HG03175 (cell line): ENCODE data around the gene FXYD1.
"Not testable (repeated sequence)": the region's sequence is repeated elsewhere in the genome, so short reads cannot be mapped to it uniquely, and the experiment has no call there.

Experiments
- ATAC-seq: cut with Tn5 transposase; IDR thresholded peaks from one replicate; pipeline ENCODE4 v1.9.1; 2021; ENCODE audit warnings: mild to moderate bottlenecking, moderate library complexity; ENCODE audit not compliant: unreplicated experiment

The FXYD1 gene

GRCh38 chr19:35124098-35125060, 14.2 kb upstream of the FXYD1 start:
- peak; percentile 65 for ATAC-seq

- no peak for ATAC-seq
Observed at GRCh38 chr19:35125270-35125717, 13.3 kb upstream of the FXYD1 start.

- ATAC-seq: no peak
Observed at GRCh38 chr19:35125749-35126623, 12.6 kb upstream of the FXYD1 start.

- ATAC-seq: no peak
Observed at GRCh38 chr19:35126624-35126959, 12.0 kb upstream of the FXYD1 start.

GRCh38 chr19:35127871-35128270, 10.8 kb upstream of the FXYD1 start:
- no peak for ATAC-seq

GRCh38 chr19:35128398-35129057, 10.1 kb upstream of the FXYD1 start:
- no peak for ATAC-seq

- ATAC-seq: not testable (repeated sequence)
Observed at GRCh38 chr19:35129724-35130274, 8.8 kb upstream of the FXYD1 start.

GRCh38 chr19:35130761-35131720, 7.6 kb upstream of the FXYD1 start:
- ATAC-seq: no peak

GRCh38 chr19:35132254-35132653, 6.4 kb upstream of the FXYD1 start:
- no peak for ATAC-seq

GRCh38 chr19:35133826-35134225, 4.8 kb upstream of the FXYD1 start:
- ATAC-seq: no peak

GRCh38 chr19:35134601-35135242, 3.9 kb upstream of the FXYD1 start, which contains the start of gene LGI4:
LGI4 (minus strand) TSS chr19:35135059; CDS start chr19:35134680, 379 bp downstream.
- ATAC-seq: no peak

GRCh38 chr19:35135389-35135909, 3.2 kb upstream of the FXYD1 start:
- no peak for ATAC-seq

- no peak for ATAC-seq
Observed at GRCh38 chr19:35136231-35136630, 2.4 kb upstream of the FXYD1 start.

GRCh38 chr19:35136977-35137702, 1.5 kb upstream of the FXYD1 start:
- no peak for ATAC-seq

GRCh38 chr19:35140207-35140961, 1.8 kb downstream of the FXYD1 start:
- ATAC-seq: no peak

GRCh38 chr19:35140962-35141836, 2.6 kb downstream of the FXYD1 start:
- ATAC-seq: no peak
